Measurements from ENCODE around the gene UCK1.

The UCK1 gene

DNA sequence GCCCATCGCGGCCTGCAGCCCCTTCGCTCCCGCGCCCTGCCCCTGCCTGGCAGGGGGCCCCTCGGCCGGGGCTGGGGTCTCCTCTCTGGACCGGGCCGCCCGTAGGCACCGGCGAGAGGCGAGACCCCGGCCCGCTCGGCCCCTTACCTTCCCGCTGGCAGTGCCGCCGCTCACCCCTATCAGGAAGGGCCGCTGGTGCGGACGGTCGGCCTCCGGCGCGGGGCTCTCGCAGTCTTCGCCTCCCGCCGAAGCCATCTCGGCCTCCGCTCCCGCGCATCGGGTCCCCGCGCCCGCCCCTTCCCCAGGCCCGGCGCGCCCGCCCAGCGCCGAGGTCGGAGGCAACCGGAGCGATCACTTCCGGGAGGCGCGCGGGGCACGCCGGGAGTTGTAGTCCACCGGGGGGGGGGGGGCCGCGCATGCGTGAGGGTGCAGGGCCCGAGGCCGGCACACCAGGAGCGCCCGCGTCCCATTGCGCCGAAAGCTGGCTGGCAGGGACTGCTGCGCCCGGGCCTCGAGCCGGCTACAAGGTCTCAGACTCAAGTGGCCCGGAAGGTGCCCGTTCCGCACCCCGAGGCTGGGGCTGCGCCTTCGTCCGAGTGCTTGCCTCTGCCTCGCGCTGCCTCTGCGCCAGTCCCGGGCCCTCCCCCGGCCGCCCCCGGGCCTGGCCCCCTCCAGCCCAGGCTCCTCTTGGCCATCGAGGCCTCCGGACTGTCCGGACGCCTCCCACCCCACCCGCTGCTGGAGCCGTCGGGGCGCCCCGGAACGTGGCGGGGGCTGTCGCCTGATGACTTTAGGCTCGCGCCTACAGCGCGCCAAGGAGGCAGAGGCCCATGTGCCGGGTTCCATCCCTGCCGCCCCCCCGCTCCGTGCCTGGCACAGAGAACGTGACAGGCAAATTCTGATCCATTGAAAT is at the start of gene UCK1:
Gene UCK1, minus strand, starts transcription at position 344 of the 913 bp plus-strand sequence. Its CDS starts 89 bp downstream, at position 255.
- Histone ChIP-seq H3F3A (ENCODE audit: insufficient read depth, low read length) (no peaks in the 10 kb centered on the region), H3K27ac (ENCODE audit: low read depth, low read length, poor library complexity, severe bottlenecking) (peak within 1 kb of the TSS; percentile 38), H3K79me2 (ENCODE audit: insufficient read depth, low read length) (no peaks in the 10 kb centered on the region), H3K9me2 (ENCODE audit: low read depth, low read length) (no peaks in the 10 kb centered on the region), H3K9me3 (ENCODE audit: low read length) (no peaks in the 10 kb centered on the region), H3K4me3 (ENCODE audit: low read depth, low read length, poor library complexity, severe bottlenecking) (peak within 1 kb of the TSS; percentile 71), H3K27me3 (ENCODE audit: insufficient read depth, low read length) (0 out of 2 replicates have a peak, but pooled peaks cover 4% of the 10 kb centered on the region), H4K20me1 (ENCODE audit: insufficient read depth, low read length) (no peaks in the 10 kb centered on the region), H3K4me2 (ENCODE audit: low read length) (peak within 1 kb of the TSS; percentile 94), H3K36me3 (ENCODE audit: insufficient read depth, low read length) (peaks cover 35% of the 10 kb centered on the region; the same call in 1 of the 2 replicates), H3K9ac (ENCODE audit: low read length) (peak within 1 kb of the TSS; percentile 90), H3K4me1 (ENCODE audit: insufficient read depth, low read length, severe bottlenecking) (peaks cover 17% of the 10 kb centered on the region), H2AFZ (ENCODE audit: low read length) (no peak within 1 kb of the TSS)
- TF ChIP-seq, protein P1, sequence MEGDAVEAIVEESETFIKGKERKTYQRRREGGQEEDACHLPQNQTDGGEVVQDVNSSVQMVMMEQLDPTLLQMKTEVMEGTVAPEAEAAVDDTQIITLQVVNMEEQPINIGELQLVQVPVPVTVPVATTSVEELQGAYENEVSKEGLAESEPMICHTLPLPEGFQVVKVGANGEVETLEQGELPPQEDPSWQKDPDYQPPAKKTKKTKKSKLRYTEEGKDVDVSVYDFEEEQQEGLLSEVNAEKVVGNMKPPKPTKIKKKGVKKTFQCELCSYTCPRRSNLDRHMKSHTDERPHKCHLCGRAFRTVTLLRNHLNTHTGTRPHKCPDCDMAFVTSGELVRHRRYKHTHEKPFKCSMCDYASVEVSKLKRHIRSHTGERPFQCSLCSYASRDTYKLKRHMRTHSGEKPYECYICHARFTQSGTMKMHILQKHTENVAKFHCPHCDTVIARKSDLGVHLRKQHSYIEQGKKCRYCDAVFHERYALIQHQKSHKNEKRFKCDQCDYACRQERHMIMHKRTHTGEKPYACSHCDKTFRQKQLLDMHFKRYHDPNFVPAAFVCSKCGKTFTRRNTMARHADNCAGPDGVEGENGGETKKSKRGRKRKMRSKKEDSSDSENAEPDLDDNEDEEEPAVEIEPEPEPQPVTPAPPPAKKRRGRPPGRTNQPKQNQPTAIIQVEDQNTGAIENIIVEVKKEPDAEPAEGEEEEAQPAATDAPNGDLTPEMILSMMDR (IDR thresholded peaks at IDR 0.05; ENCODE audit: low read length) = no peak
- no peak for TF ChIP-seq EZH2 (IDR thresholded peaks at IDR 0.05; ENCODE audit: borderline replicate concordance, low read length)

DNA sequence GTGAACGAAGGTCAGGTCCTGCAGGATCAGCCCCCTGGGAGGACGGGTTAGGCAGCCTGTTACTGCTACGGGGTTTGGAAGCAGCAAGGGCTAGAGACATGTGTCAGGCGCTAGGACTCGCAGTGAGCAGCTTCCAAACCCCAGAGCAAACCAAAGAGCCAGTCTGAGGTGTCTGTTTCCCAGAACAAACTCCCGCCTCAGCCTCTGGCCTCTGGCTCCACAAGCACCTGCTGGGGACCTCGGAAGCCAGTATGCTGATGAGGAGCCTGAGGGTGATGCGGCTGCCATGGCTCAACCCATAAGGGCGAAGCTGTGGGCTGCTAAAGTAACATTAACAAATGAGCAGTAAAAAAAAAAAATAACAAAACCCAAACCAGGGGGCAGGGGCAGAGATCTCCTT is 49.3 kb upstream of the UCK1 start:
- H3K9ac ChIP-seq (ENCODE audit: low read length) = no peak overlapping the region
- H4K20me1 ChIP-seq (ENCODE audit: insufficient read depth, low read length) = no peaks in the 10 kb centered on the region
- H3K4me3 ChIP-seq (ENCODE audit: low read depth, low read length, poor library complexity, severe bottlenecking) = no peak overlapping the region
- no peak overlapping the region for H3K27ac ChIP-seq (ENCODE audit: low read depth, low read length, poor library complexity, severe bottlenecking)
- no peaks in the 10 kb centered on the region for H3K27me3 ChIP-seq (ENCODE audit: insufficient read depth, low read length)
- H3K9me3 ChIP-seq (ENCODE audit: low read length) = no peaks in the 10 kb centered on the region
- H3F3A ChIP-seq (ENCODE audit: insufficient read depth, low read length) = no peaks in the 10 kb centered on the region
- peaks cover 97% of the 10 kb centered on the region for H3K36me3 ChIP-seq (ENCODE audit: insufficient read depth, low read length)
- no peak overlapping the region for H2AFZ ChIP-seq (ENCODE audit: low read length)
- no peak overlapping the region for H3K4me2 ChIP-seq (ENCODE audit: low read length)
- no peaks in the 10 kb centered on the region for H3K79me2 ChIP-seq (ENCODE audit: insufficient read depth, low read length)
- no peaks in the 10 kb centered on the region for H3K9me2 ChIP-seq (ENCODE audit: low read depth, low read length)
- TF ChIP-seq EZH2 (IDR thresholded peaks at IDR 0.05; ENCODE audit: borderline replicate concordance, low read length) = no peak
- TF ChIP-seq, protein P1 (IDR thresholded peaks at IDR 0.05; ENCODE audit: low read length) = no peak
- H3K4me1 ChIP-seq (ENCODE audit: insufficient read depth, low read length, severe bottlenecking) = peaks cover 7% of the 10 kb centered on the region

DNA sequence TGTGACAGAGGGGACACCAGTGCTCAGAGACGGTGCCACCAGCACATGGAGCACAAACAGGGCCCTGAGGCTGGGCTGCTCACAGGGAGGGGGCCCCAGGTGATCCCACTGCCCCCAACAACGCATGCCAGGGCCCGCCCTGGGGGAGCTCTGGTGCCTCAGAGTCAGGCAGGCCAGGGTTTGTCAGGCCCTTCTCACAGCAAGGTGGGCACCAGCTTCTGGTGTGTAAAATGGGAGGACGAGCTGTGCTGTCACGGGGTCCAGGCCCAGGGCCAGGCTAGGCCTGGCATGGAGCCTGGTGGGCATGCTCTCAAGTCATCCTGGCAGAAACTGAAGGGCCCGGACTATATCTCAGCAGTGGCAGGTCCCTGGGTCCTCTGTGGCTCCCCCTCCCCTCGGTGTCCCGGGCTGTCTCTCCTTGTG is 48.7 kb upstream of the UCK1 start:
- H3K4me1 ChIP-seq (ENCODE audit: insufficient read depth, low read length, severe bottlenecking) = peaks cover 7% of the 10 kb centered on the region
- no peak overlapping the region for H3K4me2 ChIP-seq (ENCODE audit: low read length)

More for the DNA sequence above, 48.7 kb upstream of the UCK1 start:
- no peak overlapping the region for H2AFZ ChIP-seq (ENCODE audit: low read length)
- no peak for TF ChIP-seq EZH2 (IDR thresholded peaks at IDR 0.05; ENCODE audit: borderline replicate concordance, low read length)
- TF ChIP-seq, protein P1 (IDR thresholded peaks at IDR 0.05; ENCODE audit: low read length) = no peak
- no peaks in the 10 kb centered on the region for H4K20me1 ChIP-seq (ENCODE audit: insufficient read depth, low read length)
- no peaks in the 10 kb centered on the region for H3K27me3 ChIP-seq (ENCODE audit: insufficient read depth, low read length)
- H3K9me3 ChIP-seq (ENCODE audit: low read length) = no peaks in the 10 kb centered on the region
- H3K9ac ChIP-seq (ENCODE audit: low read length) = no peak overlapping the region
- H3K79me2 ChIP-seq (ENCODE audit: insufficient read depth, low read length) = no peaks in the 10 kb centered on the region
- H3K4me3 ChIP-seq (ENCODE audit: low read depth, low read length, poor library complexity, severe bottlenecking) = no peak overlapping the region
- no peaks in the 10 kb centered on the region for H3F3A ChIP-seq (ENCODE audit: insufficient read depth, low read length)
- H3K9me2 ChIP-seq (ENCODE audit: low read depth, low read length) = no peaks in the 10 kb centered on the region
- peaks cover 96% of the 10 kb centered on the region for H3K36me3 ChIP-seq (ENCODE audit: insufficient read depth, low read length)
- no peak overlapping the region for H3K27ac ChIP-seq (ENCODE audit: low read depth, low read length, poor library complexity, severe bottlenecking)
